ENCODE results near the gene MOB1B. TPM values are rescaled to one million over a fixed set of nuclear protein-coding genes. Genes with fewer than 3 reads are reported as not detected.

MOB1B gene
- total and polyA plus RNA-seq, 10 of the 15 experiments (the other 5 are each of a cell fraction or from before 2014, with no cell fraction given) = 1.9 to 11.4 (median 6.1) TPM

- Histone ChIP-seq H3K4me3 (no peak overlapping the region), H3K36me3 (ENCODE audit: control insufficient read depth in 2 of 2, insufficient read depth in 2 of 2, low read length in 1 of 2) (no peaks in the 10 kb centered on the region), H3K4me1 (ENCODE audit: control insufficient read depth, insufficient read depth, low read length) (no peaks in the 10 kb centered on the region; the same call in 1 of the 2 replicates), H2AFZ (ENCODE audit: control insufficient read depth, low read depth, low read length) (no peak overlapping the region), H3K27ac (ENCODE audit: control insufficient read depth, insufficient read depth) (no peak overlapping the region), H3K9me3 (replicated peaks; ENCODE audit: control insufficient read depth, insufficient read depth, low read length) (no peaks in the 10 kb centered on the region), H3K9ac (ENCODE audit: control insufficient read depth, insufficient read depth, low read length) (no peak overlapping the region), H4K20me1 (ENCODE audit: control insufficient read depth, insufficient read depth) (no peaks in the 10 kb centered on the region), H3K79me2 (ENCODE audit: control insufficient read depth, insufficient read depth, low read length) (no peaks in the 10 kb centered on the region), H3K4me2 (ENCODE audit: control insufficient read depth, insufficient read depth) (no peak overlapping the region), H3K27me3 (replicated peaks in 1 of 2; ENCODE audit: control insufficient read depth in 2 of 2, insufficient read depth in 2 of 2, low read length in 1 of 2) (no peaks in the 10 kb centered on the region)
- POLR2A ChIA-PET = interaction anchor here (0.6 kb wide), 1 partner anchor 246 kb away, joined by 4 read pairs; no protein-coding TSS in a partner anchor
- in situ Hi-C loops (cut with MboI) (no loop called here), intact Hi-C loops (cut with micrococcal nuclease; ENCODE audit: unreplicated experiment) (no loop called here)
- SMC1A ChIA-PET (ENCODE audit: uncharacterized antibody, unreplicated experiment) = no interaction called here
- no TSS peak for BruUV-seq (replicated peaks)
- FAIRE-seq = no peak
- RAD21 ChIA-PET (ENCODE audit: unreplicated experiment) = interaction anchor here (1.0 kb wide), 1 partner anchor 332 kb away, joined by 3 read pairs; no protein-coding TSS in a partner anchor
- no peak for DNase-seq (ENCODE audit: low read depth, low spot score)
- CTCF ChIA-PET = interaction anchor here (3.5 kb wide), 1 partner anchor 26 kb away, joined by 17 read pairs; no protein-coding TSS in a partner anchor
- TF ChIP-seq IKZF1 (conservative IDR thresholded peaks at IDR 0.05) = no peak
- TF ChIP-seq MYC (IDR thresholded peaks at IDR 0.05; ENCODE audit: insufficient read depth, insufficient read length, insufficient replicate concordance, low read length, severe bottlenecking) = no peak
- TF ChIP-seq SMAD1 (IDR thresholded peaks at IDR 0.05; ENCODE audit: low read depth, partially characterized antibody) = no peak
- TF ChIP-seq ZNF622 (IDR thresholded peaks at IDR 0.05) = no peak
- no peak for TF ChIP-seq CHD4 (IDR thresholded peaks at IDR 0.05)
- TF ChIP-seq GABPA (IDR thresholded peaks at IDR 0.05; ENCODE audit: low read depth) = no peak
- no peak for TF ChIP-seq MXI1 (IDR thresholded peaks at IDR 0.05; ENCODE audit: low read depth, low read length)
- ATAC-seq = peak; percentile 40; the same call in 2 of the 3 replicates
These were observed 81.9 kb downstream of the MOB1B start for GRCh38 chr4:70984106-70984505.

- DNase-seq (ENCODE audit: low read depth, low spot score) (no peak), FAIRE-seq (no peak), ATAC-seq (no peak)
- 86% methylated on average over 1 of the region's 1 CpG for WGBS (ENCODE audit: insufficient coverage, insufficient replicate concordance, low lambda C conversion rate, missing lambda C conversion rate)
- no peak overlapping the region for H3K27ac ChIP-seq (ENCODE audit: control insufficient read depth, insufficient read depth)
- H3K9me3 ChIP-seq (replicated peaks; ENCODE audit: control insufficient read depth, insufficient read depth, low read length) = no peaks in the 10 kb centered on the region
- H2AFZ ChIP-seq (ENCODE audit: control insufficient read depth, low read depth, low read length) = no peak overlapping the region
- TF ChIP-seq RAD21 (IDR thresholded peaks at IDR 0.05; ENCODE audit: insufficient read depth, low read depth, low read length) = peak; percentile 20; the same call in 1 of the 2 replicates
- no peak for TF ChIP-seq IRF4 (IDR thresholded peaks at IDR 0.05; ENCODE audit: low read depth, low read length)
- TF ChIP-seq SMC3 (IDR thresholded peaks at IDR 0.05; ENCODE audit: borderline replicate concordance, low read length) = peak; percentile 11; the same call in 1 of the 2 replicates
- H3K4me3 ChIP-seq = no peak overlapping the region
- ChIA-PET SMC1A (ENCODE audit: uncharacterized antibody, unreplicated experiment) (interaction anchor here (1.2 kb wide), 1 partner anchor 42 kb away, joined by 3 read pairs; no protein-coding TSS in a partner anchor), CTCF (interaction anchor here (3.5 kb wide), 1 partner anchor 26 kb away, joined by 17 read pairs; no protein-coding TSS in a partner anchor), RAD21 (ENCODE audit: unreplicated experiment) (no interaction called here), POLR2A (no interaction called here)
- no TSS peak for BruUV-seq (replicated peaks)
- H3K9ac ChIP-seq (ENCODE audit: control insufficient read depth, insufficient read depth, low read length) = no peak overlapping the region
- no peaks in the 10 kb centered on the region for H3K36me3 ChIP-seq (ENCODE audit: control insufficient read depth in 2 of 2, insufficient read depth in 2 of 2, low read length in 1 of 2)
- no peaks in the 10 kb centered on the region for H4K20me1 ChIP-seq (ENCODE audit: control insufficient read depth, insufficient read depth)
- H3K4me2 ChIP-seq (ENCODE audit: control insufficient read depth, insufficient read depth) = no peak overlapping the region
- intact Hi-C loops (cut with micrococcal nuclease; ENCODE audit: unreplicated experiment) = no loop called here
- H3K4me1 ChIP-seq (ENCODE audit: control insufficient read depth, insufficient read depth, low read length) = no peaks in the 10 kb centered on the region
- no peaks in the 10 kb centered on the region for H3K79me2 ChIP-seq (ENCODE audit: control insufficient read depth, insufficient read depth, low read length)
- in situ Hi-C loops (cut with MboI) = no loop called here
- no peaks in the 10 kb centered on the region for H3K27me3 ChIP-seq (replicated peaks in 1 of 2; ENCODE audit: control insufficient read depth in 2 of 2, insufficient read depth in 2 of 2, low read length in 1 of 2)
These were observed 82.4 kb downstream of the MOB1B start for GRCh38 chr4:70984589-70984988.
